Neutrophil (primary cell): ENCODE data around the gene ACSF3.

Source experiments
- H3K27ac ChIP-seq: fragments of 200-600 bp; sonication (generic); 2 replicates; pipeline ENCODE4 v1.5.1; 2016; ENCODE audit warnings: mild to moderate bottlenecking, moderate library complexity
- H3K27me3 ChIP-seq: fragments of 200-600 bp; sonication (generic); 2 replicates; pipeline ENCODE4 v1.6.0; 2016; ENCODE audit warnings: mild to moderate bottlenecking
- H3K36me3 ChIP-seq: fragments of 200-600 bp; sonication (generic); 2 replicates; pipeline ENCODE4 v1.5.1; 2017
- H3K4me1 ChIP-seq, 2 experiments: fragments of 200-600 bp in 1 of 2; sonication (generic) in 1 of 2; 1 replicate in 1 of 2; 2 replicates in 1 of 2; pipeline versions ENCODE4 v1.5.1 to v1.6.1; 2013 to 2016; ENCODE audit warnings: low read depth in 1 of 2, low read length in 1 of 2, mild to moderate bottlenecking in 1 of 2, moderate library complexity in 1 of 2; ENCODE audit not compliant: control insufficient read depth in 1 of 2, insufficient read depth in 1 of 2
- H3K4me3 ChIP-seq, 2 experiments: fragments of 200-600 bp in 1 of 2; sonication (generic) in 1 of 2; 1 replicate in 1 of 2; 2 replicates in 1 of 2; pipeline ENCODE4 v1.5.1; 2013 to 2016; ENCODE audit warnings: low read depth in 1 of 2, low read length in 1 of 2, mild to moderate bottlenecking in 1 of 2, moderate library complexity in 1 of 2
- H3K9me3 ChIP-seq: fragments of 200-600 bp; sonication (generic); 2 replicates; pipeline ENCODE4 v1.5.1; 2016
- TF ChIP-seq, protein P1 (sequence below): fragments of 200-600 bp; sonication (generic); IDR thresholded peaks from 2 replicates; pipeline ENCODE4 v1.5.1; 2016; ENCODE audit warnings: antibody characterized with exemption

The ACSF3 gene

DNA sequence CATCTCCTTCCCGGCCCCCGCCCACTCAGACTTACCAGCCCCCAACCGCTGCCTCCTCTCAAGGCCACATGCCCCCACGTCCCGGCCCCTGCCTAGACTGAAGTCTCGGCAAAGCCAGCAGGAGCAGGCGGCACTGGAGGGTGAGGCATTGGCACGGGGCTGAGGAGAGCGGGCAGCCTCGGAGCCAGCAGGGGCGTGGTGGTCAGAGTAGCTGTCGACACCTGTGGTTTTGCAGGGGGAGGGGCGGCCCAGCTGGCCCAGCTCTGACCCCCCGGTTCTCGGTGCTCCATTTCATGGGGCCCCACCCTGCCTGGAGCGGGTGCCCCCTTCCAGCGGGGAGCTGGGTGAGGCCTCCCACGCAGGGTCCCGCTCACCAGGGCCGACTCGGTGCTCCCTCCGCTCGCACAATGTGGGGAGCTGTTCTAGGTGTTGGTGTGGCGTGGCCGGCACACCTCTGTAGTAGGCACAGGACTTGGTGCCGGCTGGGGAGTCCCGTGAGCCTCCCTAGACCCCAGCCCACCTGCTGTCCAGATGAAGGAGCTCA is 82.6 kb downstream of the ACSF3 start:
- H3K9me3 ChIP-seq = no peaks in the 10 kb centered on the region
- no peak overlapping the region for H3K27ac ChIP-seq
- peaks cover 0 to 6% of the 10 kb centered on the region in 2 experiments for H3K4me1 ChIP-seq
- H3K4me3 ChIP-seq = no peak overlapping the region
- H3K27me3 ChIP-seq = peaks cover 46% of the 10 kb centered on the region
- no peaks in the 10 kb centered on the region for H3K36me3 ChIP-seq
- TF ChIP-seq, protein P1, sequence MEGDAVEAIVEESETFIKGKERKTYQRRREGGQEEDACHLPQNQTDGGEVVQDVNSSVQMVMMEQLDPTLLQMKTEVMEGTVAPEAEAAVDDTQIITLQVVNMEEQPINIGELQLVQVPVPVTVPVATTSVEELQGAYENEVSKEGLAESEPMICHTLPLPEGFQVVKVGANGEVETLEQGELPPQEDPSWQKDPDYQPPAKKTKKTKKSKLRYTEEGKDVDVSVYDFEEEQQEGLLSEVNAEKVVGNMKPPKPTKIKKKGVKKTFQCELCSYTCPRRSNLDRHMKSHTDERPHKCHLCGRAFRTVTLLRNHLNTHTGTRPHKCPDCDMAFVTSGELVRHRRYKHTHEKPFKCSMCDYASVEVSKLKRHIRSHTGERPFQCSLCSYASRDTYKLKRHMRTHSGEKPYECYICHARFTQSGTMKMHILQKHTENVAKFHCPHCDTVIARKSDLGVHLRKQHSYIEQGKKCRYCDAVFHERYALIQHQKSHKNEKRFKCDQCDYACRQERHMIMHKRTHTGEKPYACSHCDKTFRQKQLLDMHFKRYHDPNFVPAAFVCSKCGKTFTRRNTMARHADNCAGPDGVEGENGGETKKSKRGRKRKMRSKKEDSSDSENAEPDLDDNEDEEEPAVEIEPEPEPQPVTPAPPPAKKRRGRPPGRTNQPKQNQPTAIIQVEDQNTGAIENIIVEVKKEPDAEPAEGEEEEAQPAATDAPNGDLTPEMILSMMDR = no peak

DNA sequence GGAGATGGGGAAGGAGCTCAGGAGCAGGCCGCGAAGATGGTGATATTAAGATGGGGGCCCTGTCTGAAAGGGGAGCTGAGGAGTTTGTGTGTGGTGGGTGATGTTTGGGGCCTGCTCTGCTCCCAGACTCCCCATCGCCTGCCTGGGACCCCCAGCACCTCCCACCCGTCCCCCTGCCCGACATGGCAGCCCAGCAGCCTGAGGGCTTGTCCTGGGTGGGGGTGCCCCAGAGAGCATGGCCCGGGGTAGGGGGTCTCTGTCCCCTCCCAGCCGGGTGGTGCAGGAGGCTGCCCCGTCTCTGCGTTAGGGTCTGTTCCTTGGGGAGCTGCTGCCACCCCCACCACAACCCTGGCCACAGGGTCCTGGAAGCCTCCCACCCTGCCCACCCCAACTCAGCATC is 83.1 kb downstream of the ACSF3 start:
- Histone ChIP-seq H3K9me3 (no peaks in the 10 kb centered on the region), H3K27ac (no peak overlapping the region), H3K4me1 (peaks cover 0 to 1% of the 10 kb centered on the region in 2 experiments), H3K4me3 (no peak overlapping the region), H3K36me3 (no peaks in the 10 kb centered on the region), H3K27me3 (peaks cover 41% of the 10 kb centered on the region)
- TF ChIP-seq, protein P1 = no peak

DNA sequence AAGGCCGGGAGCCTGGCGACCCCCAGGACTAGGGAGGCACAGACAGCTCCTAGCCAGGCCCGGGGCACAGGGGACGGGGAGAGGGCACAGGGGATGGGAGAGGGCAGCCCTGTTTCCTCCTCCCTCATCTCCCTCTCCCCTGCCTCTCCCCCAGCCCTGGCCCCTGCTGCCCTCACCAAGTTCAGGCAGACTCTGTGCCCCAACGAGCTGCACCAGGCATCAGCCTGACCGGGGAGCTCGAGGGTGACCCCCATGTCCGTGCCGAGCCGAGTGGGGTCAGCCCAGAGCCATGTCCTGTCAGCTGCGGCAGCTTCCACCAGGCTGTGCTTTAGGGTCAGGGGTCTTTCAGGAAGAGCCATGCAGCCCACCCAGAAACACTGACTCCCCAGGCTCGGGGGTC is 83.8 kb downstream of the ACSF3 start:
- TF ChIP-seq, protein P1 = no peak
- peaks cover 34% of the 10 kb centered on the region for H3K27me3 ChIP-seq
- no peak overlapping the region for H3K4me3 ChIP-seq

DNA sequence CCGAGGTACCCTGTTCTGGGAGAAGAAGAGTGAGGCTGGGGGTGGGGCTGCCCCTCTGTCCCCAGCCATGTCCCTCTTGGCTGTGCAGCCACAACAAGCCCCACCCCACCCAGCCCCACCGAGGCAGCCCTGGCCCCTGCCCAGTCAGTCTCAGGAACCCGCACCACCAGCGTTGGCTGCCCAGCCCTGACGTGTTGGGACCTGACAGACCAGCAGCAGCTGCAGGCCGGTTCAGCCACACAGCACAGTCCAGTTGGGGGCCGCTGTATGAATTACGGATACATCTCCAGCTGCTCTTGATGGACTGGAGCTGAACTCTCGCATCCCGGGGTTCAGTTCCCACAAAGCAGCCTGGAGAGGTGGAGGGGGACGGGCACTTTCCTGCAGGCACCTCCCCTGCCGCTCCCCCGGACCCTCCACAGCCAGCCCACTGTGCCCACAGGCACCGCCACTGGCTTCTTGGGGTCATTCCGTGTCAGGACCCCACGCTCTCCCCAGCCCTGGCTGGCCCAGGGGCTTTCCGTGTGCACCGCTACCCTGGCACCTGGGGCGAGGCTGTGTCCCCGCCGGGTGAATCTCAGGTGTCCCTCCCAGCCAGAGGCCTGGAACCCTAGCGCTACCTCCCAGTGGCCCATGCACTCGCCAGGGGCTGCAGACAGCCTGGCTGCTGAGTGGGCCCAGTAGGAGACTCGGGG is 84.9 kb downstream of the ACSF3 start:
- TF ChIP-seq, protein P1 = no peak
- Histone ChIP-seq H3K4me3 (no peak overlapping the region), H3K9me3 (no peaks in the 10 kb centered on the region), H3K27ac (no peak overlapping the region), H3K27me3 (peaks cover 34% of the 10 kb centered on the region), H3K36me3 (no peaks in the 10 kb centered on the region), H3K4me1 (no peaks in the 10 kb centered on the region)

More for the DNA sequence above, 83.8 kb downstream of the ACSF3 start:
- H3K36me3 ChIP-seq = no peaks in the 10 kb centered on the region
- no peaks in the 10 kb centered on the region for H3K4me1 ChIP-seq
- no peaks in the 10 kb centered on the region for H3K9me3 ChIP-seq
- no peak overlapping the region for H3K27ac ChIP-seq

DNA sequence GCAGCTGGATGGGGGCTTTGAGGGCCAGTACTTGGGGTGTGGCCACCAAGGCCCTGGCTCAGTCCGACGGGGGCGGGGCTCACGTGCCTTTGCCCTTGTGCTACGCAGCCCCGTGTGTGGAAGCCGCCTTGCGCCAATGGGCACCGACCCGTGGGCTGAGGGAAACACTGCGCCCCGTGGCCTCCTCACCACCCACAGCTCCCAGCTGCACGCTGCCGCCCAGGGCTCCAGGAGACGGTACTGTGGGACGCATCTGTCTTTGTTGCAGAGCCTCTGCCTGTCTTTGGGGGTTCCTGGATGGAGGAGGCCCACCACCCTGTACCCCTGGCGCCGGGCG is 85.5 kb downstream of the ACSF3 start:
- Histone ChIP-seq H3K4me3 (no peak overlapping the region), H3K9me3 (no peaks in the 10 kb centered on the region), H3K27ac (no peak overlapping the region), H3K27me3 (peaks cover 34% of the 10 kb centered on the region), H3K36me3 (no peaks in the 10 kb centered on the region), H3K4me1 (no peaks in the 10 kb centered on the region)
- TF ChIP-seq, protein P1 = no peak
